ENCODE data around the gene PSKH1. TPM values are rescaled to one million over a fixed set of nuclear protein-coding genes. Genes with fewer than 3 reads are reported as not detected.

PSKH1 gene
- total and polyA plus RNA-seq, 9 of the 15 experiments (the other 6 are each of a cell fraction or from before 2014, with no cell fraction given) = 0.96 to 20.9 (median 9.4) TPM

DNA sequence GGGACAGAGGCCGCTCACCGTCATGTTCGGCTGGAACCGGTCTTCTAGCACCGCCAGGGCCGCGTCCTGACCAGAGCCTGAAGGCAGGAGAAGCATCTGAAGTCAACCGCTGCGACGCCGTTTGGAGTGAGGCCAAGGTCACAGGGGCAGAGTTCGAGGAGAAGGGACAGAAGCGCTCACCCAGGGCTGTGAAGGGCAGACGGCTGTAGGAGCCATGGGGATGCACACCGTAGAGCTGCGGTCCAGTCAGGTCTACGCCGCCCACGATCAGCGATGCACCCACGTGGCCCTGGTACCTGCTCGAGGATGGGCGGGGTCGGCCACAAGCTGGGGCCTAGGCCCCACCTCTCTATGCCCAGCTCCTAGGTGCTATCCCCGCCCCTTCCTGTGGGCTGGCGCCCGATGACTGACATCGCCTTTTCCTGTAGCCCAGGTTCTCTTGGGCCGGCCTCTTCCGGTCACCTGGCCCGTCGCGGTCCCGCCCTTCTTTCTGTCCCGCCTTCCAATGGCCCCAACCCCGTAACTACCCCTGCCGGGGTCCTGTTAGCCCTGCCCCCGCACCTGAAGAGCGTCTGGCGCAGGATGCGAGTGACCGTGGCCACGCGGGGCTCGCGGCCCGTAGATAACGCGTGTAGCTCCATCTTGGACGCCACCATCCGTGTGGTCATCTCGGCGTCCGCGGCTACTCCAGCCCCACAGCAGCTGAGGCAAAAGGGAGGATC, 42.5 kb downstream of the PSKH1 start (continued):
- TF ChIP-seq, protein P1, sequence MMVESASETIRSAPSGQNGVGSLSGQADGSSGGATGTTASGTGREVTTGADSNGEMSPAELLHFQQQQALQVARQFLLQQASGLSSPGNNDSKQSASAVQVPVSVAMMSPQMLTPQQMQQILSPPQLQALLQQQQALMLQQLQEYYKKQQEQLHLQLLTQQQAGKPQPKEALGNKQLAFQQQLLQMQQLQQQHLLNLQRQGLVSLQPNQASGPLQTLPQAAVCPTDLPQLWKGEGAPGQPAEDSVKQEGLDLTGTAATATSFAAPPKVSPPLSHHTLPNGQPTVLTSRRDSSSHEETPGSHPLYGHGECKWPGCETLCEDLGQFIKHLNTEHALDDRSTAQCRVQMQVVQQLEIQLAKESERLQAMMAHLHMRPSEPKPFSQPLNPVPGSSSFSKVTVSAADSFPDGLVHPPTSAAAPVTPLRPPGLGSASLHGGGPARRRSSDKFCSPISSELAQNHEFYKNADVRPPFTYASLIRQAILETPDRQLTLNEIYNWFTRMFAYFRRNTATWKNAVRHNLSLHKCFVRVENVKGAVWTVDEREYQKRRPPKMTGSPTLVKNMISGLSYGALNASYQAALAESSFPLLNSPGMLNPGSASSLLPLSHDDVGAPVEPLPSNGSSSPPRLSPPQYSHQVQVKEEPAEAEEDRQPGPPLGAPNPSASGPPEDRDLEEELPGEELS (CRISPR knock-in tag; IDR thresholded peaks at IDR 0.05; ENCODE audit: borderline replicate concordance) = no peak
- TF ChIP-seq ATF6 (CRISPR knock-in tag; IDR thresholded peaks at IDR 0.05) (peak; percentile 98), FOXA3 (CRISPR knock-in tag; conservative IDR thresholded peaks at IDR 0.05 in 1 of 2, IDR thresholded peaks at IDR 0.05 in 1 of 2) (0 out of 4 replicates have a peak, but pooled peaks of 1 of the 2 experiments have one; percentile 35), PHF20 (IDR thresholded peaks at IDR 0.05; ENCODE audit: partially characterized antibody) (peak; percentile 25), MXI1 (IDR thresholded peaks at IDR 0.05; ENCODE audit: low read depth, low read length) (peak; percentile 97), NFIC (IDR thresholded peaks at IDR 0.05) (peak; percentile 95), EGR1 (conservative IDR thresholded peaks at IDR 0.05) (peak; percentile 82), ZNF398 (CRISPR knock-in tag; IDR thresholded peaks at IDR 0.05) (no peak), KHSRP (IDR thresholded peaks at IDR 0.05) (no peak)
- TF ChIP-seq, protein P2, sequence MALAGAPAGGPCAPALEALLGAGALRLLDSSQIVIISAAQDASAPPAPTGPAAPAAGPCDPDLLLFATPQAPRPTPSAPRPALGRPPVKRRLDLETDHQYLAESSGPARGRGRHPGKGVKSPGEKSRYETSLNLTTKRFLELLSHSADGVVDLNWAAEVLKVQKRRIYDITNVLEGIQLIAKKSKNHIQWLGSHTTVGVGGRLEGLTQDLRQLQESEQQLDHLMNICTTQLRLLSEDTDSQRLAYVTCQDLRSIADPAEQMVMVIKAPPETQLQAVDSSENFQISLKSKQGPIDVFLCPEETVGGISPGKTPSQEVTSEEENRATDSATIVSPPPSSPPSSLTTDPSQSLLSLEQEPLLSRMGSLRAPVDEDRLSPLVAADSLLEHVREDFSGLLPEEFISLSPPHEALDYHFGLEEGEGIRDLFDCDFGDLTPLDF (CRISPR knock-in tag; IDR thresholded peaks at IDR 0.05) = 0 out of 2 replicates have a peak, but pooled peaks have one; percentile 73
- TF ChIP-seq, protein P3, sequence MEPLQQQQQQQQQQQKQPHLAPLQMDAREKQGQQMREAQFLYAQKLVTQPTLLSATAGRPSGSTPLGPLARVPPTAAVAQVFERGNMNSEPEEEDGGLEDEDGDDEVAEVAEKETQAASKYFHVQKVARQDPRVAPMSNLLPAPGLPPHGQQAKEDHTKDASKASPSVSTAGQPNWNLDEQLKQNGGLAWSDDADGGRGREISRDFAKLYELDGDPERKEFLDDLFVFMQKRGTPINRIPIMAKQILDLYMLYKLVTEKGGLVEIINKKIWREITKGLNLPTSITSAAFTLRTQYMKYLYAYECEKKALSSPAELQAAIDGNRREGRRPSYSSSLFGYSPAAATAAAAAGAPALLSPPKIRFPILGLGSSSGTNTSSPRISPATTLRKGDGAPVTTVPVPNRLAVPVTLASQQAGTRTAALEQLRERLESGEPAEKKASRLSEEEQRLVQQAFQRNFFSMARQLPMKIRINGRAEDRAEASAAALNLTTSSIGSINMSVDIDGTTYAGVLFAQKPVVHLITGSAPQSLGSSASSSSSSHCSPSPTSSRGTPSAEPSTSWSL (CRISPR knock-in tag; IDR thresholded peaks at IDR 0.05; ENCODE audit: borderline replicate concordance) = 0 out of 2 replicates have a peak, but pooled peaks have one; percentile 9
